IPS-15b (cell line): ENCODE data around the gene SLC22A5.

Source experiments
- H3K27me3 ChIP-seq: one replicate; pipeline ENCODE4 v1.6.1; 2013; ENCODE audit warnings: low read length; ENCODE audit not compliant: control insufficient read depth, insufficient read depth
- H3K36me3 ChIP-seq: one replicate; pipeline ENCODE4 v1.6.1; 2013; ENCODE audit warnings: low read length; ENCODE audit not compliant: control insufficient read depth, insufficient read depth
- H3K4me1 ChIP-seq: one replicate; pipeline ENCODE4 v1.6.1; 2013; ENCODE audit warnings: mild to moderate bottlenecking, low read length; ENCODE audit not compliant: control insufficient read depth, insufficient read depth
- H3K4me3 ChIP-seq: one replicate; pipeline ENCODE4 v1.5.1; 2013; ENCODE audit warnings: low read depth, low read length
- H3K9ac ChIP-seq: one replicate; pipeline ENCODE4 v1.6.1; 2013; ENCODE audit warnings: low read depth, mild to moderate bottlenecking, low read length
- H3K9me3 ChIP-seq: one replicate; pipeline ENCODE4 v1.6.1; 2013; ENCODE audit warnings: mild to moderate bottlenecking, low read length; ENCODE audit not compliant: control insufficient read depth, insufficient read depth

Gene SLC22A5

GRCh38 chr5:132418881-132419280, 49.4 kb downstream of the SLC22A5 start:
- Histone ChIP-seq H3K4me3 (no peak overlapping the region), H3K9me3 (no peaks in the 10 kb centered on the region), H3K27me3 (no peaks in the 10 kb centered on the region), H3K9ac (no peak overlapping the region), H3K4me1 (peaks cover 10% of the 10 kb centered on the region), H3K36me3 (no peaks in the 10 kb centered on the region)

- Histone ChIP-seq H3K9me3 (no peaks in the 10 kb centered on the region), H3K27me3 (no peaks in the 10 kb centered on the region), H3K36me3 (no peaks in the 10 kb centered on the region), H3K4me1 (peaks cover 10% of the 10 kb centered on the region), H3K9ac (no peak overlapping the region), H3K4me3 (no peak overlapping the region)
Measured at GRCh38 chr5:132419502-132420468, 50.3 kb downstream of the SLC22A5 start.

GRCh38 chr5:132420706-132421272, 51.3 kb downstream of the SLC22A5 start:
- Histone ChIP-seq H3K27me3 (no peaks in the 10 kb centered on the region), H3K36me3 (no peaks in the 10 kb centered on the region), H3K4me1 (peaks cover 10% of the 10 kb centered on the region), H3K4me3 (no peak overlapping the region), H3K9me3 (no peaks in the 10 kb centered on the region), H3K9ac (no peak overlapping the region)

GRCh38 chr5:132421462-132421861, 52.0 kb downstream of the SLC22A5 start:
- no peak overlapping the region for H3K4me3 ChIP-seq
- H3K9ac ChIP-seq, result no peak overlapping the region

GRCh38 chr5:132422720-132423437, 53.4 kb downstream of the SLC22A5 start:
- no peaks in the 10 kb centered on the region for H3K36me3 ChIP-seq
- H3K4me3 ChIP-seq, result no peak overlapping the region
- no peak overlapping the region for H3K9ac ChIP-seq
- H3K27me3 ChIP-seq, result no peaks in the 10 kb centered on the region
- H3K4me1 ChIP-seq, result peaks cover 15% of the 10 kb centered on the region
- no peaks in the 10 kb centered on the region for H3K9me3 ChIP-seq

More at GRCh38 chr5:132421462-132421861, 52.0 kb downstream of the SLC22A5 start:
- H3K36me3 ChIP-seq, result no peaks in the 10 kb centered on the region
- no peaks in the 10 kb centered on the region for H3K9me3 ChIP-seq
- H3K27me3 ChIP-seq, result no peaks in the 10 kb centered on the region
- peaks cover 10% of the 10 kb centered on the region for H3K4me1 ChIP-seq

- H3K9ac ChIP-seq, result no peak overlapping the region
- no peak overlapping the region for H3K4me3 ChIP-seq
- H3K9me3 ChIP-seq, result no peaks in the 10 kb centered on the region
- H3K36me3 ChIP-seq, result no peaks in the 10 kb centered on the region
- H3K4me1 ChIP-seq, result peaks cover 15% of the 10 kb centered on the region
- no peaks in the 10 kb centered on the region for H3K27me3 ChIP-seq
Measured at GRCh38 chr5:132423438-132423898, 54.0 kb downstream of the SLC22A5 start.

GRCh38 chr5:132424167-132424880, 54.8 kb downstream of the SLC22A5 start:
- Histone ChIP-seq H3K4me3 (no peak overlapping the region), H3K9me3 (no peaks in the 10 kb centered on the region), H3K36me3 (no peaks in the 10 kb centered on the region), H3K27me3 (no peaks in the 10 kb centered on the region), H3K4me1 (peaks cover 15% of the 10 kb centered on the region), H3K9ac (no peak overlapping the region)

- H3K9me3 ChIP-seq, result no peaks in the 10 kb centered on the region
- no peaks in the 10 kb centered on the region for H3K27me3 ChIP-seq
- H3K9ac ChIP-seq, result no peak overlapping the region
- no peak overlapping the region for H3K4me3 ChIP-seq
- peaks cover 11% of the 10 kb centered on the region for H3K4me1 ChIP-seq
- H3K36me3 ChIP-seq, result no peaks in the 10 kb centered on the region
Measured at GRCh38 chr5:132425009-132425937, 55.8 kb downstream of the SLC22A5 start.

GRCh38 chr5:132425975-132426524, 56.5 kb downstream of the SLC22A5 start:
- Histone ChIP-seq H3K9ac (no peak overlapping the region), H3K4me1 (peaks cover 11% of the 10 kb centered on the region), H3K4me3 (no peak overlapping the region), H3K27me3 (no peaks in the 10 kb centered on the region), H3K36me3 (no peaks in the 10 kb centered on the region), H3K9me3 (no peaks in the 10 kb centered on the region)

GRCh38 chr5:132426525-132427138, 57.1 kb downstream of the SLC22A5 start:
- Histone ChIP-seq H3K4me1 (peaks cover 11% of the 10 kb centered on the region), H3K36me3 (no peaks in the 10 kb centered on the region), H3K9me3 (no peaks in the 10 kb centered on the region), H3K27me3 (no peaks in the 10 kb centered on the region), H3K4me3 (no peak overlapping the region), H3K9ac (no peak overlapping the region)
